HG03442 (cell line): Measurements from ENCODE around the gene STARD13.

Experiments used
- ATAC-seq: cut with Tn5 transposase; IDR thresholded peaks from one replicate; pipeline ENCODE4 v1.9.1; 2021; ENCODE audit warnings: mild to moderate bottlenecking, moderate library complexity; ENCODE audit not compliant: unreplicated experiment

The STARD13 gene

GRCh38 chr13:33101835-33102234 lies 183.7 kb downstream of the STARD13 start:
- no peak for ATAC-seq

GRCh38 chr13:33100886-33101285 lies 184.7 kb downstream of the STARD13 start:
- no peak for ATAC-seq

- ATAC-seq: no peak
Observed at GRCh38 chr13:33099860-33100259, 185.7 kb downstream of the STARD13 start.

- ATAC-seq: no peak
Observed at GRCh38 chr13:33096886-33097605, 188.5 kb downstream of the STARD13 start.

- no peak for ATAC-seq
Observed at GRCh38 chr13:33092073-33092987, 193.2 kb downstream of the STARD13 start.

GRCh38 chr13:33091415-33091774 lies 194.2 kb downstream of the STARD13 start:
- ATAC-seq: no peak

- ATAC-seq: no peak
Observed at GRCh38 chr13:33090755-33091414, 194.7 kb downstream of the STARD13 start.

- ATAC-seq: no peak
Observed at GRCh38 chr13:33089311-33089710, 196.2 kb downstream of the STARD13 start.

- no peak for ATAC-seq
Observed at GRCh38 chr13:33087790-33088189, 197.8 kb downstream of the STARD13 start.

GRCh38 chr13:33087091-33087490 lies 198.5 kb downstream of the STARD13 start:
- ATAC-seq: no peak

GRCh38 chr13:33083054-33083453 lies 202.5 kb downstream of the STARD13 start:
- ATAC-seq: no peak

GRCh38 chr13:33081666-33082065 lies 203.9 kb downstream of the STARD13 start:
- ATAC-seq: no peak

- ATAC-seq: no peak
Observed at GRCh38 chr13:33080972-33081590, 204.5 kb downstream of the STARD13 start.

GRCh38 chr13:33079960-33080359 lies 205.6 kb downstream of the STARD13 start:
- ATAC-seq: no peak

GRCh38 chr13:33078263-33078662 lies 207.3 kb downstream of the STARD13 start:
- no peak for ATAC-seq

GRCh38 chr13:33076001-33076992 lies 209.3 kb downstream of the STARD13 start:
- no peak for ATAC-seq

- ATAC-seq: no peak
Observed at GRCh38 chr13:33073338-33073737, 212.2 kb downstream of the STARD13 start.

- ATAC-seq: no peak
Observed at GRCh38 chr13:33072759-33073158, 212.8 kb downstream of the STARD13 start.

- ATAC-seq: no peak
Observed at GRCh38 chr13:33072282-33072681, 213.3 kb downstream of the STARD13 start.

- no peak for ATAC-seq
Observed at GRCh38 chr13:33070713-33071112, 214.8 kb downstream of the STARD13 start.
